ENCODE measurements around the gene MAB21L3. TPM values are rescaled to one million over a fixed set of nuclear protein-coding genes. Genes with fewer than 3 reads are reported as not detected.

Gene MAB21L3
- total and polyA plus RNA-seq, 2 of the 13 experiments (the other 11 are each of a cell fraction or from before 2014, with no cell fraction given) = 0.55 to 4.1 TPM

DNA sequence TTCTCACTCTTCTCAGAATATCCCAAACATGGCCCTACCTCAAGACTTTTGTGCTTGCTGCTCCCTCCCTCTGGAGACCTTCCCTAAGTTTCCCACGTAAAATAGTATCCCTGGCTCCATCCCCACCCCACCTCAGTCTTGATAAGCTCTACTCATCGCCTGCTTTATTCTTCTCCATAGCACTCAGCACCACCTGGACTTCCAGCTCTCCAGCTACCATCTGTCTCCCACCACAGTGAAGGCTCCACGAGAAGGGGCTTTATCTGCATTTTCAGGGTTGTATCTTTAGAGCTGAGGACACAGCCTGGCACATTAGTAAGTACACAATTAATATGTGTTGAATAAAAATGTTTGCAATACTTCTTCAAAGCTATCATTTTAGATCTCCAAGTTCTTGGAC lies 37.8 kb downstream of the MAB21L3 start (continued):
- TF ChIP-seq, protein P1, sequence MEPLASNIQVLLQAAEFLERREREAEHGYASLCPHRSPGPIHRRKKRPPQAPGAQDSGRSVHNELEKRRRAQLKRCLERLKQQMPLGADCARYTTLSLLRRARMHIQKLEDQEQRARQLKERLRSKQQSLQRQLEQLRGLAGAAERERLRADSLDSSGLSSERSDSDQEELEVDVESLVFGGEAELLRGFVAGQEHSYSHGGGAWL (CRISPR knock-in tag; IDR thresholded peaks at IDR 0.05) = no peak
- TF ChIP-seq FOXM1 (CRISPR knock-in tag; IDR thresholded peaks at IDR 0.05) (no peak), CC2D1A (CRISPR knock-in tag; IDR thresholded peaks at IDR 0.05) (no peak), ZNF101 (CRISPR knock-in tag; IDR thresholded peaks at IDR 0.05; ENCODE audit: borderline replicate concordance, low read depth) (no peak), ZNF839 (CRISPR knock-in tag; IDR thresholded peaks at IDR 0.05; ENCODE audit: borderline replicate concordance) (no peak), FIP1L1 (IDR thresholded peaks at IDR 0.05; ENCODE audit: borderline replicate concordance, insufficient read depth, low read depth, low read length) (no peak), MED1 (CRISPR knock-in tag; IDR thresholded peaks at IDR 0.05) (no peak), ZNF350 (CRISPR knock-in tag; IDR thresholded peaks at IDR 0.05; ENCODE audit: borderline replicate concordance, low read depth) (no peak)
- TF ChIP-seq, protein P2, sequence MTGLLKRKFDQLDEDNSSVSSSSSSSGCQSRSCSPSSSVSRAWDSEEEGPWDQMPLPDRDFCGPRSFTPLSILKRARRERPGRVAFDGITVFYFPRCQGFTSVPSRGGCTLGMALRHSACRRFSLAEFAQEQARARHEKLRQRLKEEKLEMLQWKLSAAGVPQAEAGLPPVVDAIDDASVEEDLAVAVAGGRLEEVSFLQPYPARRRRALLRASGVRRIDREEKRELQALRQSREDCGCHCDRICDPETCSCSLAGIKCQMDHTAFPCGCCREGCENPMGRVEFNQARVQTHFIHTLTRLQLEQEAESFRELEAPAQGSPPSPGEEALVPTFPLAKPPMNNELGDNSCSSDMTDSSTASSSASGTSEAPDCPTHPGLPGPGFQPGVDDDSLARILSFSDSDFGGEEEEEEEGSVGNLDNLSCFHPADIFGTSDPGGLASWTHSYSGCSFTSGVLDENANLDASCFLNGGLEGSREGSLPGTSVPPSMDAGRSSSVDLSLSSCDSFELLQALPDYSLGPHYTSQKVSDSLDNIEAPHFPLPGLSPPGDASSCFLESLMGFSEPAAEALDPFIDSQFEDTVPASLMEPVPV (CRISPR knock-in tag; IDR thresholded peaks at IDR 0.05) = no peak

DNA sequence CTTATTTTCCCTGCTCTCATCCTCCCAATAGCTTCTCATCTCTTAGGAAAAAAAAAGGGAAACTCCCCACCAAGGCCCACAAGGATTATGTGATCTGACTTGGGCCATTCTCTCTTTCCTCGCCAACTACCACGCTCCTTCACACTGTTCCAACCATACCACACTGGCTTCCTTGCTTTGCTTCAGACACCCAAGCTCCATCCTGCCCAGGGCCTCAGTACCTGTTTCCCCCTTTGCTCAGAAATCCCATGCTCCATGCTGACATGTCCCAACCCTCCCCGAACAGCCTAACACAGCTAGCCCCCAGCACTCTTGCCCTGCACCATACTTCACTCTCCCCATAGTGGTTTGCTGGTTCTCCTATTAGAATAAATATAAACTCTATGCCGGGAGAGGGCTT lies 39.2 kb downstream of the MAB21L3 start:
- H3K4me2 ChIP-seq (ENCODE audit: low read depth, low read length) = no peak overlapping the region
- intact Hi-C loops (cut with micrococcal nuclease; ENCODE audit: unreplicated experiment) (loop anchor here (5.0 kb wide), 2 partner anchors 227 to 337 kb away; no protein-coding TSS in a partner anchor), in situ Hi-C loops (cut with HindIII; ENCODE audit: extremely low pct_ligation_motif_present, low pct_unique_long_range_greater_than_20kb) (loop anchor here (25.0 kb wide), 1 partner anchor 112 kb away; no protein-coding TSS in a partner anchor)
- H3K9me3 ChIP-seq (ENCODE audit: low read length) = no peaks in the 10 kb centered on the region
- no peaks in the 10 kb centered on the region for H4K20me1 ChIP-seq (ENCODE audit: insufficient read depth, low read length)
- no peaks in the 10 kb centered on the region for H3K36me3 ChIP-seq (replicated peaks in 1 of 2; ENCODE audit: control insufficient read depth in 1 of 2, insufficient read depth in 2 of 2, low read length in 2 of 2)
- CTCF ChIA-PET (ENCODE audit: low intra/inter-chr PET ratio, low total read pairs) = no interaction called here
- WGBS (ENCODE audit: low lambda C conversion rate) = 95% methylated on average over 4 of the region's 4 CpGs
- no peak overlapping the region for H3K27ac ChIP-seq (ENCODE audit: extremely low read length, insufficient read depth, low read length)
- peaks cover 0 to 2% of the 10 kb centered on the region in 2 experiments; a peak in 1 of 5 replicates for H3K27me3 ChIP-seq (ENCODE audit: control insufficient read depth in 1 of 2, insufficient read depth in 2 of 2, low read length in 2 of 2)
- peaks cover 56% of the 10 kb centered on the region for H3K4me1 ChIP-seq (ENCODE audit: insufficient read depth, low read length)
- DNase-seq (ENCODE audit: low spot score) = no peak
- no TSS peak for BruUV-seq (replicated peaks)
- H3K9ac ChIP-seq (ENCODE audit: insufficient read depth, low read depth, low read length) = no peak overlapping the region
- no peak overlapping the region for H3K4me3 ChIP-seq (replicated peaks in 1 of 3; ENCODE audit: insufficient read depth in 1 of 3, low read depth in 2 of 3, low read length in 3 of 3)
- POLR2A ChIA-PET = interaction anchor here (1.0 to 1.3 kb wide), 2 partner anchors 11 to 326 kb away, joined by 3 to 4 read pairs; no protein-coding TSS in a partner anchor
- FAIRE-seq = no peak
- H3K79me2 ChIP-seq (ENCODE audit: insufficient read depth, low read length) = no peaks in the 10 kb centered on the region
- no peak for TF ChIP-seq ZNF572 (CRISPR knock-in tag; IDR thresholded peaks at IDR 0.05)
- H2AFZ ChIP-seq (ENCODE audit: low read length) = no peak overlapping the region
- no peak for ATAC-seq
